DOHH2 (cell line): ENCODE data around the gene RLN2.
"Not testable (repeated sequence)": the region's sequence is repeated elsewhere in the genome, so short reads cannot be mapped to it uniquely, and the experiment has no call there.

ENCODE experiments used
- EZH2phosphoT487 ChIP-seq: fragments of 200-600 bp; sonication (generic); IDR thresholded peaks from 2 replicates; pipeline ENCODE4 v1.6.1; 2017; ENCODE audit warnings: borderline replicate concordance, mild to moderate bottlenecking, antibody characterized with exemption, low read length, moderate library complexity, mixed read lengths
- TF ChIP-seq, protein P1 (sequence below): fragments of 200-600 bp; sonication (generic); IDR thresholded peaks from one replicate; pipeline ENCODE4 v1.5.1; 2014; ENCODE audit warnings: antibody characterized with exemption, mild to moderate bottlenecking, low read depth, low read length; ENCODE audit not compliant: poor library complexity, severe bottlenecking

DNA sequence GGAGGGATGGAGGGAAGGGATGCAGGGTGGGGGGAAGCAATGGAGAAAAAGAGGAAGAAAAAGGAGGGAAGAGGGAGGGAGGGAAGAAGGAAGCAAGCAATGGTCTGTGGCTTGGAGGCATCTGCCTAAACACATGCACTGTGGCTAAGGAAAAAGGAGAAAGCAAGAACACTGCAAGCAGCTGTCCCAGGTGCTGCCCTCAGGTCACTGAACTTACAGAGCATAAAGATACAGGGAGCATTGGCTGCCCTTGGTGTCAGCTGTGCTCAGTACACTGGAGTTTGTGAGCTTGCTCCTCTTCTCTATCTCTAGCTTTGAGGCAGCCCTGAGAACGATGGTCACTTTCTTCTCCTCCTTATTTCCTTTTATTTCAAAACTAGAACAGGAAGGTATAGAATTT is 17.1 kb upstream of the RLN2 start:
- TF ChIP-seq, protein P1, sequence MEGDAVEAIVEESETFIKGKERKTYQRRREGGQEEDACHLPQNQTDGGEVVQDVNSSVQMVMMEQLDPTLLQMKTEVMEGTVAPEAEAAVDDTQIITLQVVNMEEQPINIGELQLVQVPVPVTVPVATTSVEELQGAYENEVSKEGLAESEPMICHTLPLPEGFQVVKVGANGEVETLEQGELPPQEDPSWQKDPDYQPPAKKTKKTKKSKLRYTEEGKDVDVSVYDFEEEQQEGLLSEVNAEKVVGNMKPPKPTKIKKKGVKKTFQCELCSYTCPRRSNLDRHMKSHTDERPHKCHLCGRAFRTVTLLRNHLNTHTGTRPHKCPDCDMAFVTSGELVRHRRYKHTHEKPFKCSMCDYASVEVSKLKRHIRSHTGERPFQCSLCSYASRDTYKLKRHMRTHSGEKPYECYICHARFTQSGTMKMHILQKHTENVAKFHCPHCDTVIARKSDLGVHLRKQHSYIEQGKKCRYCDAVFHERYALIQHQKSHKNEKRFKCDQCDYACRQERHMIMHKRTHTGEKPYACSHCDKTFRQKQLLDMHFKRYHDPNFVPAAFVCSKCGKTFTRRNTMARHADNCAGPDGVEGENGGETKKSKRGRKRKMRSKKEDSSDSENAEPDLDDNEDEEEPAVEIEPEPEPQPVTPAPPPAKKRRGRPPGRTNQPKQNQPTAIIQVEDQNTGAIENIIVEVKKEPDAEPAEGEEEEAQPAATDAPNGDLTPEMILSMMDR = not testable (repeated sequence)
- not testable (repeated sequence) for TF ChIP-seq EZH2phosphoT487
